Esophagus squamous epithelium (tissue), 4 donors: Measurements from ENCODE around the gene TIMM23.

Experiments
- CTCF ChIP-seq, 6 experiments: fragments of 450-650 bp in 4 of 6; fragments of 200-600 bp in 2 of 6; sonication (generic) in 2 of 6; IDR thresholded peaks; one replicate each; pipeline ENCODE4 v1.5.1; 2016 to 2019; ENCODE audit warnings: antibody characterized with exemption in 6 of 6, mild to moderate bottlenecking in 4 of 6, moderate library complexity in 4 of 6
- POLR2A ChIP-seq, 4 donors: fragments of 450-650 bp; IDR thresholded peaks; one replicate each; pipeline ENCODE4 v1.6.1; 2017; ENCODE audit warnings: antibody characterized with exemption in 4 of 4, mild to moderate bottlenecking in 4 of 4, moderate library complexity in 3 of 4

DNA sequence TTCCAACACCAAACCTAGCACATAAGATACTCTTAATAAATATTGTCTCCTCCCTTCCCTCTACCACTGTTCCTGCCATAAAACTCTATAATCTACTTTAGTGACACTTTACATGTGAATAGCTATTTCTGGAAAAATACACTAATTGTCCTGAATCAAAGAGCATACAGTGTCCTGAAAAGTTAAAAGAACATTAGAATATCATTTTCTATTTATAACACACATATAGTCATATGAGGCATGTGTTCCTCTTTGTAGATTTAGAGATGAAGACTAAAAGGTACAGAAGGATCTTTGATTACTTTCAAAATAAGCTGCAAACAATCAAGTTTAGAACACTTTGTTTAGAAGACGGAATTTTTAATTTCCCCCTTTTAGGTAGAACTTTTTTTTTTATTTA lies 44.5 kb downstream of the TIMM23 start:
- TF ChIP-seq CTCF (IDR thresholded peaks at IDR 0.05) = no peak
- TF ChIP-seq POLR2A (IDR thresholded peaks at IDR 0.05) = no peak
